OCI-LY7 (cell line): ENCODE data around the gene RGL1. TPM values are rescaled to one million over a fixed set of nuclear protein-coding genes. Genes with fewer than 3 reads are reported as not detected.

Experiments
- BruUV-seq: library from RNA; stranded (reverse); fragments of 400-500 nt; replicated peaks from 2 replicates; lab custom pipeline; 2021; lab: Mats Ljungman, UMichigan
- CTCF ChIA-PET: fragments of 300-600 bp; sonication (Branson Sonifier 250); formaldehyde crosslinking; loops from one replicate; lab custom pipeline; 2022; ENCODE audit warnings: antibody characterized with exemption; ENCODE audit not compliant: unreplicated experiment; lab: Charles Lee
- POLR2A ChIA-PET: fragments of 300-600 bp; sonication (Branson Sonifier 250); formaldehyde crosslinking; loops from one replicate; lab custom pipeline; 2022; ENCODE audit warnings: antibody characterized with exemption; lab: Charles Lee
- DNase-seq: peaks from one replicate; pipeline ENCODE4 v3.0.0-alpha.2; 2015; ENCODE audit warnings: low spot score
- H2AFZ ChIP-seq: fragments of 200-600 bp; sonication (generic), shearing (Covaris generic); 2 replicates; pipeline ENCODE4 v1.6.1; 2014; ENCODE audit warnings: mild to moderate bottlenecking, antibody characterized with exemption, low read length, moderate library complexity
- H3K27ac ChIP-seq: fragments of 200-600 bp; sonication (generic); 2 replicates; pipeline ENCODE4 v1.5.1; 2014; ENCODE audit warnings: mixed run types, low read depth, mild to moderate bottlenecking, moderate library complexity, low read length, inconsistent platforms; ENCODE audit not compliant: poor library complexity, severe bottlenecking
- H3K36me3 ChIP-seq: fragments of 200-600 bp; sonication (generic); 2 replicates; pipeline ENCODE4 v1.6.1; 2014; ENCODE audit warnings: mild to moderate bottlenecking, antibody characterized with exemption, low read length, moderate library complexity, mixed read lengths; ENCODE audit not compliant: insufficient read depth
- H3K4me1 ChIP-seq: fragments of 200-600 bp; sonication (generic); 2 replicates; pipeline ENCODE4 v1.5.1; 2014; ENCODE audit warnings: mild to moderate bottlenecking, low read length; ENCODE audit not compliant: insufficient read depth, poor library complexity, severe bottlenecking
- H3K4me2 ChIP-seq: fragments of 200-600 bp; sonication (generic); 2 replicates; pipeline ENCODE4 v1.6.1; 2014; ENCODE audit warnings: mild to moderate bottlenecking, low read length
- H3K4me3 ChIP-seq: fragments of 200-600 bp; sonication (generic); 2 replicates; pipeline ENCODE4 v1.5.1; 2014; ENCODE audit warnings: mild to moderate bottlenecking, low read depth, low read length; ENCODE audit not compliant: poor library complexity, severe bottlenecking
- H3K79me2 ChIP-seq: fragments of 200-600 bp; sonication (generic); 2 replicates; pipeline ENCODE4 v1.6.1; 2016; ENCODE audit warnings: low read depth, mild to moderate bottlenecking, low read length, moderate library complexity, mixed read lengths; ENCODE audit not compliant: insufficient read depth
- H3K9me2 ChIP-seq: fragments of 200-600 bp; sonication (generic); 2 replicates; pipeline ENCODE4 v1.6.1; 2016; ENCODE audit warnings: mild to moderate bottlenecking, low read length, mixed read lengths; ENCODE audit not compliant: insufficient read depth
- H3K9me3 ChIP-seq: fragments of 200-600 bp; sonication (generic); 2 replicates; pipeline ENCODE4 v1.6.1; 2014; ENCODE audit warnings: mild to moderate bottlenecking, mixed run types, low read length, mixed read lengths
- H4K20me1 ChIP-seq: fragments of 200-600 bp; sonication (generic); 2 replicates; pipeline ENCODE4 v1.6.1; 2014; ENCODE audit warnings: mild to moderate bottlenecking, antibody characterized with exemption, low read length, moderate library complexity, mixed read lengths; ENCODE audit not compliant: insufficient read depth
- EZH2phosphoT487 ChIP-seq: fragments of 200-600 bp; sonication (generic); IDR thresholded peaks from 2 replicates; pipeline ENCODE4 v1.6.1; 2018; ENCODE audit warnings: low read depth, borderline replicate concordance, mild to moderate bottlenecking, mixed run types, antibody characterized with exemption, low read length, moderate library complexity, mixed read lengths
- intact Hi-C: fragments of 100-400 bp; cut with micrococcal nuclease; formaldehyde crosslinking; loops from one replicate; pipeline ENCODE4 v1.10.0; 2022; ENCODE audit not compliant: unreplicated experiment
- total RNA-seq, 2 experiments: library from RNA; depleted of rRNA in 1 of 2; stranded (reverse); fragments of >200 nt in 1 of 2; shearing (Covaris generic) in 1 of 2; gene quantifications; 2 replicates each; pipeline ENCODE4 v1.2.3, GENCODE V29; 2014 to 2022
- TF ChIP-seq, protein P1 (sequence below): fragments of 200-600 bp; sonication (generic); conservative IDR thresholded peaks from 2 replicates; pipeline ENCODE4 v1.5.1; 2014; ENCODE audit warnings: mild to moderate bottlenecking, antibody characterized with exemption, low read length, moderate library complexity, mixed read lengths

The RGL1 gene
- total RNA-seq, 2 experiments from 2014 or later, result 0.32 to 0.35 TPM

DNA sequence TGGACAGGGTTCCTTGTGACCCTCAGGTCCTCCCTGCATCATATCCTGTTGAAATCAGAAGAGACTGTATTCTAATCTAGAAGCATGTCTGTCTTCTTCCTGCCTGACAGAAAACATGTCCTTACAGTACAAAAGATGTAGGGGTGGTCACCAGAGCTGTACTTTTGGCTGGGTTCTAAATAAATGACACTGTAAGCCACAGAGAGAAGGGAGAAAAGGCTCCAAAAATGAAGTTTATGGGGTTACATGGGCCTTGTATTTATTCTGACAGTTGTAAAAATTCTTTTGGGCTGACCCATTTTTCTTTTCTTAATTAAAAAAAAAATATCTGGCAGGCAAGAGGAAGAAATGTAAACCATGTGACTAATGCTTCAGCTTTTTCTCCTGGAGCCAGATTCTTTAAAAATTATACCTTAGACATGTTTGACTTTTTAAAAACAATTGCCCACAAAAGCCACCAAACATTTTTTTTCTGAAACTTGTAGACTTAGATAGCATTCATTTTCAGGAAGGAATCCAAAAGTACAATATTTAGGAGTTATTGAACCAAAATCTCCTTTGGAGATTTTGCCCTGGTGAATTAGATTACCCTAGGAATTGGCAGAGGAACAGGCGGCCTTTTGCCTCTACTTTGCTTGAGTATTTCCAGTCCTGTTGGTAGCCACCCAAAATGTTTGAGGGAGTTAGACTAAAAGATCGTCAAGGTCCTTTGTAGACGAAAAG lies 17.1 kb downstream of the RGL1 start:
- no peaks in the 10 kb centered on the region for H3K79me2 ChIP-seq
- no peaks in the 10 kb centered on the region for H3K9me3 ChIP-seq
- no peaks in the 10 kb centered on the region for H3K36me3 ChIP-seq
- no TSS peak for BruUV-seq
- H3K27ac ChIP-seq, result no peak overlapping the region
- no peak for DNase-seq
- H4K20me1 ChIP-seq, result no peaks in the 10 kb centered on the region
- H3K4me3 ChIP-seq, result no peak overlapping the region
- ChIA-PET CTCF (no interaction called here), POLR2A (interaction anchor here (0.7 kb wide), 1 partner anchor 28 kb away, joined by 3 read pairs; no protein-coding TSS in a partner anchor)
- H3K4me1 ChIP-seq, result no peaks in the 10 kb centered on the region
- H2AFZ ChIP-seq, result no peak overlapping the region
- no peaks in the 10 kb centered on the region for H3K9me2 ChIP-seq
- TF ChIP-seq EZH2phosphoT487, result no peak
- TF ChIP-seq, protein P1, sequence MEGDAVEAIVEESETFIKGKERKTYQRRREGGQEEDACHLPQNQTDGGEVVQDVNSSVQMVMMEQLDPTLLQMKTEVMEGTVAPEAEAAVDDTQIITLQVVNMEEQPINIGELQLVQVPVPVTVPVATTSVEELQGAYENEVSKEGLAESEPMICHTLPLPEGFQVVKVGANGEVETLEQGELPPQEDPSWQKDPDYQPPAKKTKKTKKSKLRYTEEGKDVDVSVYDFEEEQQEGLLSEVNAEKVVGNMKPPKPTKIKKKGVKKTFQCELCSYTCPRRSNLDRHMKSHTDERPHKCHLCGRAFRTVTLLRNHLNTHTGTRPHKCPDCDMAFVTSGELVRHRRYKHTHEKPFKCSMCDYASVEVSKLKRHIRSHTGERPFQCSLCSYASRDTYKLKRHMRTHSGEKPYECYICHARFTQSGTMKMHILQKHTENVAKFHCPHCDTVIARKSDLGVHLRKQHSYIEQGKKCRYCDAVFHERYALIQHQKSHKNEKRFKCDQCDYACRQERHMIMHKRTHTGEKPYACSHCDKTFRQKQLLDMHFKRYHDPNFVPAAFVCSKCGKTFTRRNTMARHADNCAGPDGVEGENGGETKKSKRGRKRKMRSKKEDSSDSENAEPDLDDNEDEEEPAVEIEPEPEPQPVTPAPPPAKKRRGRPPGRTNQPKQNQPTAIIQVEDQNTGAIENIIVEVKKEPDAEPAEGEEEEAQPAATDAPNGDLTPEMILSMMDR, result no peak
- intact Hi-C loops, result no loop called here
- no peak overlapping the region for H3K4me2 ChIP-seq

DNA sequence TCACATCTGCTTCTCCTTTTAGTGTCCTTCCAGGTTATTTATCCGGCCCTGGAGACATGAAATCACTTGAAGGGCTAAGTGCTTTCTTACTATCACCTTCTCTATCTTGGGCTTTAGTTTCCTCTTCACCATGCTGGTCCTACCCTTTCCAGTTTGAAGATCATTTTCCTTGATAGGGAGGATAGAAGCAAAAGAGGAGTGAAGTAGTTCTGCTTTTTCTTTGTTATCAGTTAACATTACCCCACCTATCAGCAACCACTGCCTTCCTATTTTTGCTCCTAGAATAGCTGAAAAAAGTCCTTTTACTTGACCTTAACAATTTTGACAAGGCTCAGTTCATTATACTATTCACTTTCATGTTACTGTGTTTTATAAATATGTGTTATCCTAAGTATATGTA lies 19.4 kb downstream of the RGL1 start:
- TF ChIP-seq, protein P1, result no peak
- no peak for TF ChIP-seq EZH2phosphoT487
- Histone ChIP-seq H4K20me1 (no peaks in the 10 kb centered on the region), H3K4me3 (no peak overlapping the region), H3K79me2 (no peaks in the 10 kb centered on the region), H3K9me3 (no peaks in the 10 kb centered on the region), H3K36me3 (no peaks in the 10 kb centered on the region), H2AFZ (no peak overlapping the region), H3K4me2 (no peak overlapping the region), H3K9me2 (no peaks in the 10 kb centered on the region), H3K27ac (no peak overlapping the region), H3K4me1 (no peaks in the 10 kb centered on the region)
- no TSS peak for BruUV-seq
- ChIA-PET POLR2A (no interaction called here), CTCF (no interaction called here)
- intact Hi-C loops, result no loop called here
- no peak for DNase-seq

DNA sequence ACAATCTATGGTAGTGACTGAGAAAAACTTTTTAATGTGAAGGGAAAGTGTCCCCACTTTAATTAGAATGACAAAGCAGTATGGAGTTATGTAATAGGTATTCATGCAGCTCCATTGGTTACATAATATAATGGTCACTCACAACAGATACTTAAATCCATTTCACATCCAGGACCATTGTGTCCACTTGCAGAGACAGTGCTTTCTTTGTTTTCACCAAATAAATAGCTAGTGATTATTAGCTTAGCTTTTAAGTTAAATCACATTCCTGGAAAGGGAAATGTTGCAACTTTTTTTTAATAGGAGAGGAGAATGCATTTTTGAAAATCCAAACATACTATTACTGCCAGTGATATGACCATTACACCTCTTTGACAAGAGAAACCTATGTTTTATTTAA lies 22.9 kb downstream of the RGL1 start:
- BruUV-seq, result no TSS peak
- no peak for TF ChIP-seq EZH2phosphoT487
- TF ChIP-seq, protein P1, result no peak
- DNase-seq, result no peak
- Histone ChIP-seq H4K20me1 (no peaks in the 10 kb centered on the region), H3K4me2 (no peak overlapping the region), H3K79me2 (no peaks in the 10 kb centered on the region), H3K36me3 (no peaks in the 10 kb centered on the region), H3K9me3 (no peaks in the 10 kb centered on the region), H3K4me1 (no peaks in the 10 kb centered on the region), H2AFZ (no peak overlapping the region), H3K9me2 (no peaks in the 10 kb centered on the region), H3K4me3 (no peak overlapping the region), H3K27ac (no peak overlapping the region)
- CTCF ChIA-PET, result no interaction called here
- intact Hi-C loops, result no loop called here
- POLR2A ChIA-PET, result interaction anchor here (0.6 kb wide), 1 partner anchor 26 kb away, joined by 3 read pairs; no protein-coding TSS in a partner anchor
